Hepatocyte (in vitro differentiated cells): ENCODE measurements around the gene TDRD10.

Source experiments
- CTCF ChIP-seq: fragments of 200-600 bp; sonication (generic); IDR thresholded peaks from 2 replicates; pipeline ENCODE4 v1.5.1; 2016; ENCODE audit warnings: antibody characterized with exemption, mild to moderate bottlenecking; ENCODE audit not compliant: poor library complexity
- EZH2 ChIP-seq: fragments of 200-600 bp; sonication (generic); IDR thresholded peaks from 2 replicates; pipeline ENCODE4 v1.6.1; 2016; ENCODE audit warnings: antibody characterized with exemption, mild to moderate bottlenecking, borderline replicate concordance

GRCh38 chr1:154499446-154499845 lies 2.6 kb upstream of the TDRD10 start:
- TF ChIP-seq CTCF (no peak), EZH2 (no peak)
